ENCODE measurements around the gene CDCA4. TPM values are rescaled to one million over a fixed set of nuclear protein-coding genes. Genes with fewer than 3 reads are reported as not detected.

Gene CDCA4
- total RNA-seq, 1 donor from 2014 or later = 4.1 TPM

DNA sequence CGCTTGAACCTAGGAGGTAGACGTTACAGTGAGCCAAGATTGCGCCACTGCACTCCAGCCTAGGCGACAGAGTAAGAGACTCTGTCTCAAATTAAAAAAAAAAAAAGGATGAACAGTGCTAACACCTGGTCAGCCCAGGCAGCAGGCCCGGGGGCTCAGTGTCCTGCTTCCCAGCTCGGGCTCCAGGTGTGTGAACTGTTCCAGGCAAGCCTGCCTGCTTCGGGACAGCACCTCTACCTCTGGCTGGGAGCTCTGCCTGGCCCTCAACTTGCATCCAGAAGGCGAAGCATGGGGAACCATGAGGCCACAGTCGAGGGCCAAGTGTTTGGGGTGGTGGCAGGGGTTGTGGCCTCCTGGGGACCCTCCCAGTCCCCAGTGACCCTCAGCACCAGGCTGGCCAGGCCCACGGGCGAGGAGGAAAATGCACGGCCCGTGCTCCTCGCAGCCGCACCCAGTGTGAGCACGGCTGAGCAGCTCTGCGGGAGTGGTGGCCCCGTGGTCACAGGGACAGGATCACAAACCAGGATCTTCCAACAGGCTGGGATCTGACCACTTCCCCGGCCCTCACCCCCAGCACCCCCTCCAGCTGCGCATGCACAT is 15.5 kb downstream of the CDCA4 start:
- Histone ChIP-seq H3K4me3 (no peak overlapping the region), H3K4me1 (no peaks in the 10 kb centered on the region), H3K36me3 (peaks cover 14% of the 10 kb centered on the region), H3K27ac (no peak overlapping the region), H3K27me3 (no peaks in the 10 kb centered on the region), H3K9me3 (no peaks in the 10 kb centered on the region)
- TF ChIP-seq CTCF (IDR thresholded peaks at IDR 0.05) = no peak
- intact Hi-C loops (cut with DNase I) = no loop called here
- ATAC-seq = peak; percentile 10
- DNase-seq = no peak

DNA sequence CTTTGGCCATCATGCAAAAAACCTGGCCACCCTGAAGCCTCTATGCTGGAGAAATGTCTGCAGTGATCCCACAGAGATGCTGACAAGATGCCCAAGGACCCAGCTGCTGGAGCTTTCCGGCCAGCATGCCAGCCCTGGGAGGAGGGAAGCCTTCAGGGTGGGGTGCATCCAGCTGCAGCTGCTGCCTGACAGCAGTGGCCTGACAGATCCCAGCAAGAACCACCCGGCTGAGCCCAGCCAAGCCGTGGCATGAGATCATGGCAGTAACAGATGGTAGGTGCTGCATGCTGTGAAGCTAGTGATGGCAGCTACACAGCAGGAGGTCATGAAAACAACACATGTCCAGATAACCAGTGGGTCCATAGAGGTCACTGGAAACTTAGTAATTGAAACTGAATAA is 21.5 kb downstream of the CDCA4 start:
- ATAC-seq (no peak), DNase-seq (no peak)
- Histone ChIP-seq H3K27ac (no peak overlapping the region), H3K4me1 (no peaks in the 10 kb centered on the region), H3K27me3 (no peaks in the 10 kb centered on the region), H3K36me3 (no peaks in the 10 kb centered on the region), H3K4me3 (no peak overlapping the region), H3K9me3 (no peaks in the 10 kb centered on the region)
- no peak for TF ChIP-seq CTCF (IDR thresholded peaks at IDR 0.05)
- intact Hi-C loops (cut with DNase I) = no loop called here

GRCh38 chr14:104998801-104999200 is 22.1 kb downstream of the CDCA4 start:
- H3K27me3 ChIP-seq = no peaks in the 10 kb centered on the region
- no peaks in the 10 kb centered on the region for H3K4me1 ChIP-seq
- no peak overlapping the region for H3K4me3 ChIP-seq
- no peak for TF ChIP-seq CTCF (IDR thresholded peaks at IDR 0.05)
- no peak for DNase-seq
- no peak for ATAC-seq
- no peaks in the 10 kb centered on the region for H3K9me3 ChIP-seq
- H3K27ac ChIP-seq = no peak overlapping the region
- intact Hi-C loops (cut with DNase I) = no loop called here
- no peaks in the 10 kb centered on the region for H3K36me3 ChIP-seq

- H3K27me3 ChIP-seq = no peaks in the 10 kb centered on the region
- H3K9me3 ChIP-seq = no peaks in the 10 kb centered on the region
- H3K4me1 ChIP-seq = no peaks in the 10 kb centered on the region
- no peak for TF ChIP-seq CTCF (IDR thresholded peaks at IDR 0.05)
- no peak overlapping the region for H3K27ac ChIP-seq
- H3K4me3 ChIP-seq = no peak overlapping the region
- DNase-seq (no peak), ATAC-seq (no peak)
- intact Hi-C loops (cut with DNase I) = no loop called here
- no peaks in the 10 kb centered on the region for H3K36me3 ChIP-seq
These were observed 24.4 kb downstream of the CDCA4 start for GRCh38 chr14:104996483-104996882.

- ATAC-seq = no peak
- Histone ChIP-seq H3K36me3 (no peaks in the 10 kb centered on the region), H3K27ac (no peak overlapping the region), H3K4me3 (no peak overlapping the region), H3K27me3 (no peaks in the 10 kb centered on the region), H3K9me3 (no peaks in the 10 kb centered on the region), H3K4me1 (no peaks in the 10 kb centered on the region)
- intact Hi-C loops (cut with DNase I) = no loop called here
- no peak for TF ChIP-seq CTCF (IDR thresholded peaks at IDR 0.05)
- DNase-seq = no peak
These were observed 24.9 kb downstream of the CDCA4 start for GRCh38 chr14:104996032-104996431.

DNA sequence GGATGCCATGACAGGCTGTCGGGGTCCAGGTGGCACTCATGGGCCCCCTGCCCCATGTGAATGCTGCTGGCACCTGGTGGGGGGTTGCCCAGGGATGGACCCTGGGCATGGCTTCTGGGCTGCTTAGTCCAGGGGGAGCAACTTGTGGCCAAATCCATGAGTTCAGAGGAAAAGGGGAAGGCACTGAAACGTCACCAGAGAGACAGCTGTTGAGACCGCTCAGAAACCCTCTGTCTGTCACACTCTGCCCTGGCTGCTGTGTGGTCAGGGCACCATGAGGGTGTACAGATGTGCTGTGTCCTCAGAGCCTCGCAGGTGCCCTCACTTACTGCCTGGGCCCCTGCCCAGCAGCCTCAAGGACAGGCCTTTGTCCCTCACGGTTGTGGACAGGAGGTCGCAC is 25.9 kb downstream of the CDCA4 start:
- DNase-seq (no peak), ATAC-seq (no peak)
- H3K4me1 ChIP-seq = no peaks in the 10 kb centered on the region
- H3K4me3 ChIP-seq = no peak overlapping the region
- no peaks in the 10 kb centered on the region for H3K36me3 ChIP-seq
- no peak for TF ChIP-seq CTCF (IDR thresholded peaks at IDR 0.05)
- no peaks in the 10 kb centered on the region for H3K27me3 ChIP-seq
- intact Hi-C loops (cut with DNase I) = no loop called here
- H3K27ac ChIP-seq = no peak overlapping the region
- no peaks in the 10 kb centered on the region for H3K9me3 ChIP-seq
